ENCODE data around the gene CALB2.

Gene CALB2

GRCh38 chr16:71428883-71429282 is 70.4 kb downstream of the CALB2 start:
- DNase-seq, result no peak

GRCh38 chr16:71429581-71429980 is 71.1 kb downstream of the CALB2 start:
- no peak for DNase-seq

GRCh38 chr16:71430744-71431143 is 72.2 kb downstream of the CALB2 start:
- no peak for DNase-seq

DNA sequence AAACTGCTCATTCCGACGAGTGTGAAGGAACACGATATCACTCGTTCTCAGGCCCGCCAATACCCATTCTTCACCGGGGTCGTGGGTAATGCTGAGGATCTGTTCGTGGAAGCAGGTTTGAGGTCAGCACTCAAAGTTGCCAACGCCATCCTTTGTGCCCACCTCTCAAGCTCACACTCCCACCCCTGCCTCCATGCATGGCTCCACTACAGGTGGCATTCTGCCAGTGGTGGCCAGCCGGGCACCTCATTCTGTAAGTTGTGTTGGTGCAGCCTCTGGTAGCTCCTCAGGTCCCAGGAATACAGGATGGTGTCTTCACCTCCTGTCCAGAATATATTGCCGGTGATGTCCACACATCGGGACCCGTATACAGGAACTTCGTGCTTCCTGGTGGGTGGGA is 72.7 kb downstream of the CALB2 start:
- DNase-seq, result no peak

DNA sequence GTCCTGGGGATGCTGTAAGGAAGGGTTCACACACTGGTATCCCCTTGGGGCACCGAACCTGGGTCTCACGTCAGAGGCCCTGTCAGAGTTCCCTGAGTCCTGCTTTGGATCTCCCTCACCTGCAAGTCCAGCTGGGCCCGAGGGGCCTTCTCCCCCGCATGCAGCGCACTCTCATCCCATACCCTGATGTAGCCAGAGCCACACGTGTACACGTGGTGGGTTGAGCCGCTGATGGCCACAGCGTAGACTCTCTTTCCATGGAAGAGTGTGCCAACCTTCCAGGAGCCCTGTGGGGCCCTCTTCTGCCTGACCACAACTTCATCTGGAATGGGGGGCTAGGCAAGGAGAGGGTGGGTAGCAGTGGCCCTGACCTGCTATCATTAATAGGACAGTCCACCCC is 73.5 kb downstream of the CALB2 start:
- no peak for DNase-seq

DNA sequence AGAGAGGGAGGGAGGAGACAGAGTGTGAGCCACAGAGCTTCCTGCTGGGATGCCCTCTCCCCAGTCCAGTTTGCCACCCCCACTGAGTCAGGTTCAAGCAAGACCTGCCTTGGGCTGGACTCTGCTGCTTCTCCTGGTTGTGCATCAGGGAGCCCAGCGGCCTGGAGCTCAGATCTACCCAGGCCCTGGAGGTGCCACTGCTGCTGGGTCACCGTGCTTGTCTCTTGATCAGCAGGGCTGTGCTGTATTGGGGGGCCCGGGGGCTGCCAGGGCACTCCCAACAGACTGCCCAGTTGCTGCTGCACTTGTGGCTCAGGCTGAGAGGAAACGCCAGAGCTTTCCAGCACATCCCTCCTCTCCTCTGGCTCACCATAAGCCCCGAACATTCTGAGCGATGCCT is 74.4 kb downstream of the CALB2 start:
- no peak for DNase-seq

- no peak for DNase-seq
These were observed 78.0 kb downstream of the CALB2 start for GRCh38 chr16:71436473-71436872.

- DNase-seq, result no peak
These were observed 81.0 kb downstream of the CALB2 start for GRCh38 chr16:71439523-71439922.
